ENCODE data around the gene NFIX.

GRCh38 chr19:13127811-13128575 is 132.7 kb downstream of the NFIX start:
- no peak for TF ChIP-seq CTCF (conservative IDR thresholded peaks at IDR 0.05 in 1 of 2, IDR thresholded peaks at IDR 0.05 in 1 of 2; ENCODE audit: extremely low read depth in 1 of 2, insufficient read depth in 1 of 2, low read depth in 1 of 2, low read length in 2 of 2)
- TF ChIP-seq EZH2 (IDR thresholded peaks at IDR 0.05; ENCODE audit: borderline replicate concordance, low read length) = no peak
